Right lobe of liver (tissue), 6 donors: ENCODE data around the gene PCID2. TPM values are rescaled to one million over a fixed set of nuclear protein-coding genes. Genes with fewer than 3 reads are reported as not detected.
"Not testable (repeated sequence)": the region's sequence is repeated elsewhere in the genome, so short reads cannot be mapped to it uniquely, and the experiment has no call there.

ENCODE experiments used
- ATAC-seq, 4 donors: fragments of 200-7000 bp; cut with Tn5 transposase; one replicate each; pipeline ENCODE4 v1.9.1; 2020; ENCODE audit warnings: mild to moderate bottlenecking in 4 of 4, moderate library complexity in 4 of 4
- DNase-seq, 3 donors: peaks; one replicate each; pipeline ENCODE4 v3.0.0-alpha.2; 2020
- H3K27ac ChIP-seq, 3 donors: fragments of 200-600 bp; one replicate each; pipeline ENCODE4 v1.8.0; 2022
- H3K27me3 ChIP-seq, 2 donors: fragments of 200-600 bp; one replicate each; pipeline ENCODE4 v1.8.0; 2022
- H3K36me3 ChIP-seq, 4 donors: fragments of 200-600 bp; sonication (generic) in 1 of 4; one replicate each; pipeline versions ENCODE4 v1.5.1 to v1.8.0; 2017 to 2022; ENCODE audit warnings: control low read depth in 1 of 4
- H3K4me1 ChIP-seq, 4 donors: fragments of 200-600 bp; sonication (generic) in 1 of 4; one replicate each; pipeline versions ENCODE4 v1.5.1 to v1.8.0; 2017 to 2022; ENCODE audit warnings: control low read depth in 1 of 4
- H3K4me3 ChIP-seq, 3 donors: fragments of 200-600 bp; one replicate each; pipeline ENCODE4 v1.8.0; 2022
- H3K9me3 ChIP-seq, 4 donors: fragments of 200-600 bp; sonication (generic) in 1 of 4; one replicate each; pipeline versions ENCODE4 v1.5.1 to v1.8.0; 2017 to 2022; ENCODE audit warnings: control low read depth in 1 of 4
- CTCF ChIP-seq, 4 donors: fragments of 200-600 bp in 3 of 4; fragments of 450-650 bp in 1 of 4; IDR thresholded peaks; one replicate each; pipeline versions ENCODE4 v1.5.1 to v1.8.0; 2016 to 2022; ENCODE audit warnings: antibody characterized with exemption in 4 of 4, mild to moderate bottlenecking in 2 of 4
- POLR2A ChIP-seq: fragments of 450-650 bp; IDR thresholded peaks from one replicate; pipeline ENCODE4 v1.6.1; 2017; ENCODE audit warnings: antibody characterized with exemption, mild to moderate bottlenecking
- WGBS: methylation state at CpG from one replicate; pipeline ENCODE4 v1.1.6; 2018; ENCODE audit warnings: low coverage, low lambda C conversion rate; ENCODE audit not compliant: insufficient coverage; ENCODE audit errors: missing lambda C conversion rate; 5-methylcytosine and 5-hydroxymethylcytosine counted together
- intact Hi-C, 2 donors: fragments of 100-400 bp; cut with DNase I; formaldehyde crosslinking; loops; one replicate each; pipeline versions ENCODE4 v1.11.2 to v1.14.1; 2022
- total RNA-seq, 6 experiments: library from RNA; depleted of rRNA in 2 of 6; stranded (reverse); fragments of >200 nt in 2 of 6; fragmentation: NEBNext Ultra II Directional in 3 of 6; extraction: Animal tissue kit (Norgen Biotek cat#: 25700) in 3 of 6; gene quantifications; one replicate each; pipeline versions ENCODE4 v1.1.0 to v1.2.4, GENCODE V29; 2016 to 2023
- donor health status: DM: no; HTN: yes; CAD: no.
- donor health status: DM: no; HTN: no; CAD: no.
- donor health status: DM: no; HTN: no; CAD: no.
- donor health status: DM: no; HTN: yes; CAD: no.
- donor health status: DM: no; HTN: yes; CAD: no.

The PCID2 gene
- total RNA-seq, 6 experiments from 2014 or later: 15.1 to 24.9 (median 19.4) TPM

GRCh38 chr13:113164492-113164891 is 44.0 kb downstream of the PCID2 start:
- Histone ChIP-seq H3K4me1 (peaks cover 0 to 3% (median 0%) of the 10 kb centered on the region in 4 donors), H3K27ac (no peak overlapping the region), H3K4me3 (no peak overlapping the region), H3K36me3 (peaks cover 0 to 31% (median 2%) of the 10 kb centered on the region in 4 donors), H3K9me3 (no peaks in the 10 kb centered on the region), H3K27me3 (no peaks in the 10 kb centered on the region)
- ATAC-seq: no peak
- 73% methylated on average over 4 of the region's 12 CpGs for WGBS
- no peak for DNase-seq
- intact Hi-C loops: no loop called here
- no peak for TF ChIP-seq CTCF (IDR thresholded peaks at IDR 0.05)
- no peak for TF ChIP-seq POLR2A

DNA sequence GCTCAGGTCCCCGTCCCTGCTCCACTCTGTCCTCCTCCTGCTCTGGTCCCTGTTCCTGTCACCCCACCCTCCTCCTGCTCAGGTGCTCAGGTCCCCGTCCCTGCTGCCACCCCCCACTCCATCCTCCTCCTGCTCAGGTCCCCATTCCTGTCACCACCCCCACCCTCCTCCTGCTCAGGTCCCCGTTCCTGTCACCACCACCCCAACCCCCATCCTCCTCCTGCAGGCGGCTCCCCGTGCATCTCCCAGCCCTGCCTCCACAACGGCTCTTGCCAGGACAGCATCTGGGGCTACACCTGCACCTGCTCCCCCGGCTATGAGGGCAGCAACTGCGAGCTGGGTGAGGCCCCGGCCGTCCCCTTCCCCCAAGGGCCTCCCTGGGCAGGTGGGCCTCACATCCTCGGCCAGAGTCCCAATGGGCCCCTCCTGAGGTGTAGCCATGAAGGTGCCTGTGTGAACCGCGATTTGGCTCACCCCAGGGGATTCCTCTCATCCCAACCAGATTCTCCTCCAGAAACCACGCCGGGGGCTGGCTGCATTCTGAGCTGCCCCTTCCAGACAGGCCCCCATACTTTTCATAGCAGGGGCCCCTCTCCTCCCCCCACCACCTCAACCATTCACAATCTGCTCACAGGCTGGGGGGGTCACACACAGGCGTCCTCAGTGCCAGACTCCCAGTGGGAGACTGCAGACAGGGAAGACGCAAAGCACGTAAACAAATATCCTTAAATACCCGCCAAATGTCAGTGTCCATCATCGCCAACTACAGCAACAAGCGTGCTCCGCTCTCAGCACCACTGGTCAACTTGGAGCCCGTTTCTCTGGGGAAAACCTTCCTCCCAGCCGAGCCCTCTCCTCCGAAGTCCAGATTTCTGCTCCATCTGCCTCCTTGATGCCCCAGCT is 45.4 kb downstream of the PCID2 start:
- 43% methylated on average over 16 of the region's 25 CpGs for WGBS

GRCh38 chr13:113161975-113162374 is 46.5 kb downstream of the PCID2 start:
- WGBS: 5% methylated on average over 9 of the region's 13 CpGs
- ATAC-seq, H3K27ac ChIP-seq, H3K4me1 ChIP-seq, H3K9me3 ChIP-seq, H3K4me3 ChIP-seq, intact Hi-C loops, H3K27me3 ChIP-seq, DNase-seq: not testable (repeated sequence)
- H3K36me3 ChIP-seq: peaks cover 0 to 25% (median 2%) of the 10 kb centered on the region in 4 donors

More for the DNA sequence above, 45.4 kb downstream of the PCID2 start:
- TF ChIP-seq CTCF (IDR thresholded peaks at IDR 0.05): no peak
- no peak for TF ChIP-seq POLR2A
- no peaks in the 10 kb centered on the region for H3K27me3 ChIP-seq
- H3K9me3 ChIP-seq: no peaks in the 10 kb centered on the region
- peaks cover 0 to 29% (median 2%) of the 10 kb centered on the region in 4 donors for H3K36me3 ChIP-seq
- no peak overlapping the region for H3K4me3 ChIP-seq
- intact Hi-C loops: no loop called here
- H3K27ac ChIP-seq: no peak overlapping the region
- no peak for DNase-seq
- no peak for ATAC-seq
- peaks cover 0 to 6% (median 0%) of the 10 kb centered on the region in 4 donors for H3K4me1 ChIP-seq

DNA sequence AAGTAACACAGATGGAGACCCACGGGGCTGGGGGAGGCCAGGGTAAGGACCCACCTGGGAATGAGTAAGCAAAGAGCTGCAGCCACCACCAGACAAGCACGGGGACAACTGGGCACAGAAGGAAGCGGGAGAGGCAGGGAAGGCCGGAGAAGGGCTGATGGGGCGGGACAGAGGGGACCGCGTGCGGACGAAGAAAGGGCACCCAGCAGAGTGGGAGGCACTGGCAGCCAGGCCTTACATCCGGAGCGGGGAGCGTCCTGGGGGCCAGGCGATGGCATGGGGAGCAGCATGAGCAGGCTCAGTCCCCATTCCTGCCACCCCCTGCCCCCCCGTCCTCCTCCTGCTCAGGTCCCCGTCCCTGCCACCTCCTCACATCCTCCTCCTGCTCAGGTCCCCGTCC is 47.0 kb downstream of the PCID2 start:
- no peak for TF ChIP-seq POLR2A
- TF ChIP-seq CTCF (IDR thresholded peaks at IDR 0.05): no peak
- ATAC-seq: no peak
- Histone ChIP-seq H3K27ac (no peak overlapping the region), H3K27me3 (no peaks in the 10 kb centered on the region), H3K9me3 (no peaks in the 10 kb centered on the region), H3K4me3 (no peak overlapping the region), H3K36me3 (peaks cover 0 to 25% (median 2%) of the 10 kb centered on the region in 4 donors), H3K4me1 (peaks cover 0 to 6% (median 0%) of the 10 kb centered on the region in 4 donors)
- intact Hi-C loops: no loop called here
- WGBS: 45% methylated on average over 3 of the region's 16 CpGs
- DNase-seq: no peak

GRCh38 chr13:113160983-113161382 is 47.5 kb downstream of the PCID2 start:
- no peak for TF ChIP-seq POLR2A
- TF ChIP-seq CTCF (IDR thresholded peaks at IDR 0.05): no peak
- Histone ChIP-seq H3K27me3 (no peaks in the 10 kb centered on the region), H3K4me3 (no peak overlapping the region), H3K27ac (no peak overlapping the region), H3K9me3 (no peaks in the 10 kb centered on the region), H3K4me1 (peaks cover 0 to 11% (median 0%) of the 10 kb centered on the region in 4 donors), H3K36me3 (peaks cover 0 to 23% (median 2%) of the 10 kb centered on the region in 4 donors)
- intact Hi-C loops: no loop called here
- 79% methylated on average over 9 of the region's 12 CpGs for WGBS
- DNase-seq (no peak), ATAC-seq (no peak)
